GM18519 (cell line): Measurements from ENCODE around the gene AKNA.

Experiments used
- ATAC-seq: cut with Tn5 transposase; IDR thresholded peaks from one replicate; pipeline ENCODE4 v1.9.1; 2021; ENCODE audit warnings: mild to moderate bottlenecking, moderate library complexity; ENCODE audit not compliant: unreplicated experiment, low FRiP score

AKNA gene

DNA sequence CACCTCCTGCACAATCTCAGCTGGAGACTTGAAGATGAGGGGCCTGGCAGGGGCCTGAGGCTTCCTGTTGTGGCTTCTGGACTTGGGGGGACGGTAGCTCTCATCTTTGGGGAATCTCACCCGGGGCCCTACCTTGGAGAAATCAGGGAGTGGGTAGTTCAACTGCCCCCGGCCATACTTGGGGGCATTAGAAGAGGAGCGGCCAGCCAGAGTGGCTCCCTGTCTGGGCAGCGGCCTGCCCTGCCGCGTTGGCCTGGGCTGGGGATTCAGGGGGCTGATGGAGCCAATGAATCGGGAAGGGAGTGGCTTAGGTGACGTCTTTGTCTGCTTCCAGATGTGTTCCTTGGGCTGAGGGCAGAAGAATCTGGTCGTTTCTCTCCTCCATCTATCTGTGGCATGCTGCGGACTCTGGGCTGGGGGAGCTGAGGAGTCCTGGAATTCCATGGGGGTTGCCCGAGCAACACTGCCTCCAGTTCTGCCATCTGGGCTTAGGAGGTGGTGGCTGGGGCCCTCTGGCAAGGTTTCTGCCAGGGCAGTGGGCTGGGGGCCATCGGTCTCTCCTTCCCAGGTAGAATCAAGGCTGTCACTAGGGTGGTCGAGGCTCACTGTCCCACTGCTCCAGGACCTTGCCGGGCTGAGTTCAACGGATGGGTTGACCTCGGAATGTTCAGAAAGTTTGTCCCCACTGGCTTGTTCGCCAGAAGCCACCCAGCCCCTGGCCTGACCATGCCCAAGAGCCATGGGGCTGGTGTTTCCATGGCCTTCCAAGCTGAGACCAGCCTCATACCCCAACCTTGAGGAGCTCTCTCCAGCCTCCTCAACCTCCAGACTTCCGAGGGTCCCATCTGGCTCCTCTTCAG lies 11.0 kb downstream of the AKNA start:
- ATAC-seq = no peak

DNA sequence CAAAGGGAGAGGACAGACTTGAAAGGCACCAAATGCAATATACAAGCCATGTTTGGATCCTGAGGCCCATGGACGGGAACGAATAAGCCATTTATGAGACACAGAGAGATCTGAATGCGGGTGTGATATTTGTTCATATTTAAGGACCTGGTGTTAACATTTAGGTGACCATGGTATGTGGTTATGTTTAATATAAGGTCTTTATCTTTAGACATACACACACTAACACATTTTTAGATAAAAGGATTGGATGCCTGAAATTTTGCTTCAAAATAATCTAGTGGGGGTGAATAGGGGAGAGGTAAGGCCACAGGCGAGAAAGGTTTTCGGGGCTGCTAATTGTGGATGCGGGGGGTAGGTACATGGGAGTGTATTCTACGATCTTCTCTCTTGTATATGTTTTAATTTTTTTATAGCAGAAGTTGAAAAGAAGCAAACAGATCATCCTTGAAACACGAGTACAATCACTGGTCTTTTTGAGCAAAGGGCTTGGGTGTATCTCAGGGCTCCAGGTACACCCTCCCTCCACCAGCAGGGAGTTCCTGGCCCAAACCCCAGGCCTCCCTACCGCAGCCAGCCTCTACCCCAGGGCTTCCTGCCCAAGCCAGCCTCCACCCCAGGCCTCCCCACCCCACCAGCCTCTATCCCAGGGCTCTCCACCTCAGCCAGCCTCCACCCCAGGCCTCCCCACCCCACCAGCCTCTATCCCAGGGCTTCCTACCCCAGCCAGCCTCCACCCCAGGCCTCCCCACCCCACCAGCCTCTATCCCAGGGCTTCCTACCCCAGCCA lies 12.2 kb downstream of the AKNA start:
- ATAC-seq = no peak

DNA sequence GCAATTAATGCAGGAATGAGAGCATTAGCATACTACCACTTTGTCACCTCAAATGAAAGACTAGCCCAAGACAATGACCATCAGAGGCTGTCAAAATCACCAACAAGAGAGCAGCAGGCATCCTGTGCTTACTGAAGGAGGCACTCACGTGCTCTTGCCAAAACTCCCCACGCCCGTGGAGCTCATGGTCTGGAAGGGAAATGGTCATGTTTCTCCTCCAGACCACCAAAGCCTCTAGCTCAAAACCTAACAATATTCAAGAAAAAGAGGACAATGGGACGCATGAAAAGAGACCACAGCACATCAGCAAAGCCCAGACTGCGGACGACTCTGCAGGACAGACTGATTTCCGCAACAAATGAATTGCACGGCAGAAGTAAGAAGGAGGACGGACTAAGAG lies 12.8 kb downstream of the AKNA start:
- no peak for ATAC-seq

DNA sequence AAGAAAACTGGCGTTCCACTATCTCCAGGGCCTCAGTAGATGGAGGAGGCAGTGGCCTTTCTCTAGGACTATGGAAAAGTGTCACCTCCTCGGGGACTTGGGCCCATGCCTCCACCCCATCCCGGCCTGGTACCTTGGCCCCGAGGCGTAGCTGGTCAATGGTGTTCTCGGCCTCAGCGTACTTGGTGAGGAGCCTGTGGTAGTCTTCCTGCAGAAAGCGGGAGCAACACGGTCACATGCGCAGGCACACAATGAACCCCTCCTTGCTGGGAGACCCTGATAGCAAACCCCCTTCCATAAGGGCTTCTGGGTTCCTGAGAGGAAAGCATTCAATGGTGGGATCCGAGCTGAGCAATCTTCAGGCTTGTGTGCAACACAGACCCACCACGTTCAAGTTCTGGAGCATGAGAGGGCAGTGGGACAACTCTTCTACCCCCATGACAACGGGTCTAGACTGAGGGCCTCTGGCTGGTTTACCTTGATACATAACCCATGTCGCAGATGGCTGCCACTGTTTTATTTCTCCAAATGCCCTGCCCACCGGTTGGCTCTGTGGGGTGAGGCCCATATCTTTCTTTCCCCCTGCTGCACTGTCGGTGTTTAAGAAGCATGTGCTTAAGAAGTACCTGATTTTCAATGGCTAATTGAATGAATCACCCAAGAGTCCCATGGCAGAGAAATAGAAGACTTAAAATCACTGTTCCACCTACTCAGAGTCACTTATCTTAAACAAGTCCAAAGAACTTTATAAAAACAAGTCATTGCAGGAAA lies 13.6 kb downstream of the AKNA start:
- ATAC-seq = no peak

DNA sequence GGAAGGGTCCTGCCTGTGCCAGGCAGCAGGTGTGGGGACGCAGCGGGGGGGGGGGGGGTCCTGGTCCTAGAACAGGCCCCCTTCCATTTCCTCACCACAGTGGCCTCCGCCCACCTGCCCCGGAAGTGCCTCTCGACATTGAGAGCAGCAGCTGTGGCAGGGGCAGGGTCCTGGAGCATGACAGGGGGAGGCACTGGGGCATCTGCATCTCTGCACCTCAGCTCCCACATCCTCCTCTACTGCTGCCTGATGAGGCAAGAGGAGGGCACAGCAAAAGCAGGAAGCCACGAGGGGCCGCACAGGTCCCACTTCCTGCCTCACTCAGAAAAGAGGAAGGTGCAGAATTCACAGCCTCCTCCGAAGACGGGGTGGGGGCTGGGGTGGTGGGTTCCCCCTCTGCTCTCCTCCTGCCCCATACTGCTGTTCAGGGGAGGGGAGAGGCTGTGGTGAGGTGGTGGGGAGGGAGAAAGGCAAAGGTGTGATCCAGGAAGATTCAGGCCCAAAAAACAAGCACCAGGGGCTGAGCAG lies 14.8 kb downstream of the AKNA start:
- peak; percentile 86 for ATAC-seq

DNA sequence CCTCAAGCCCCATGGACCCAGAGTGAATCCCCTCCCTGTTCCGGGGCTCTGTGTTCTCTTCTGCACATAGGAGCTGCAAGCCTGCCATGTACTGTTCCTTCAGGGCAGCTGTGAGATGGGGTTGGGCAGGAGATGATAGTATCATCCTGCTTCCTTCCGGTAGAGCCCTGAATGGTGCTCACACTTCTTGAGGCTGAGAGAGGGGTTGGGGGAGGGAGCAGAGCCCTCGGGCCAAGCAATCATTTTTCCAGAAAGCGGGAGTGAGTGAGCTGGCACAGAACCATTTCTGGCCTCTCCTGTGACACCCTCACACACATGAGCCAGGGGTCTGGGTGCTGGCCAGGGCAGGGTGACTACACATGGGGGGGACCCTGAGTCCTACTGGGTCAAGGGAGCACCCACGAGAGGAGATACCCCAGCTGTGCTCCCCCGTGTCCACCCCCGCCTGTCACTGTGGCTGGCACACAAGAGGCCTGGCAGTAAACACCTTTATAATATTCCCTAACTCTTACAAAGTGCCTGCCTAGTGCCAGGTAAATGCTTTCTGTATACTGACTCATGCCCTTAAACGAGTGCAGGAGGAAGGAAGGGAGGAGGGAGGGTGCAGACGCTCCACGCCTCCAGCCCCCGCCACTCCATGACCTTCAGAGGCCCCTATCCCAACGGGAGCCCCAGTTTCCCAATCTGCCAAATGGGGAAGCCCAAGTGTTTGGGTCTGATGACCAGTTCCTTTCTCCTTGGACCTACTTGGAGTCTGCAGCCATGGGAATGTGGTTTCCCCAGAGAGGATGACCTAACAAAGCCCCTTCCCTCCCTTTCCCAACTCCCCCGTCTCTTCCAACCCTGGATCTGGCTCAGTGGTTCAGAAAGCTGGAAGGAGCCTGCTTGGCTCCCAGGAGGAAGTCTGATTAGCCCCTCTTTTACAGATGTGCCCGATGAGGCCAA lies 15.5 kb downstream of the AKNA start:
- no peak for ATAC-seq

DNA sequence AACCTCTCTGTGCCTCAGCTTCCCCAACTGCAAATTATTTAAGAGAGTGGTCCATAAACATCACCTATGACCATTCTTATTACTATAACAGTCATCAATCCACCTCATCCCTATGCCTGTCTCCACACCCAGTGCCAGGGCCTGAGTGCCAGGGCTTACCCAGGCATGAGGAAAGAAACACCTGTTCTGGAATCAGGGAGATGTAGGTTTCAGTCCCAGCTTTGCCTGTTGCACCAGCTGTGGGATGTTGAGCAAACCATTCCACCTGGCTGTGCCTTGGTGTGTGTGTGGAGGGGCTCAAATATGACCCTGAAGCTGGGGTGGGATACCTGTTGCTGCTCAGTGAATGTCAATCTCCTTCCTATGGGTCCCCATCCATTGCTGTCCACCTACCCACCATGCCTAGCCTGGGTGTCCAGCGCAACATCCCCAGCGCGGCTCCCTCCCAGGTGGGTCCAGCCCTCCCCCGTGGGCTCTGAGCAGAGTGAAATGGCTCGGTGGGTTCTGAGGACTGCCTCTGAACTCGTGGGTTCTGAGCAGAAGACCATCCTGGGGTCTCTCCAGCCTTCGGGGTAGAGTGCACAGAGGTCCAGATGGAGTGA lies 16.3 kb downstream of the AKNA start:
- ATAC-seq = no peak

DNA sequence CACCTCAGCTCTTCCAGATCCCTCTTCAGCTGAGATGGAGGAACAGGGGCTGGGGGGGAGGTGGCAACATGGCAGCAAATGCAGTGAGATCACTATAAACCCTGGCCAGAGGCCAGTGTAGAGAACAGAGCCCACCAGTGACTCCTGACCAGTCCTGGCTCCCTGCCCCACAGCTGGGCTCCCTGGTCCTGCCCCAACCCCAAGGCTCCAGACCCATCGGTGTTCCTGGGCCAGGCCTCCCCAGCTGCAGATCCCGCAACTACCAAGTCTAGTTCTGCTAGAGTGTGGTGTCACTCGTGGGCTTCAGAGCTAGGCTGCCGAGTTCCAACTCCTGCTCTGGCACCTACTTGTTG lies 16.8 kb downstream of the AKNA start:
- no peak for ATAC-seq

DNA sequence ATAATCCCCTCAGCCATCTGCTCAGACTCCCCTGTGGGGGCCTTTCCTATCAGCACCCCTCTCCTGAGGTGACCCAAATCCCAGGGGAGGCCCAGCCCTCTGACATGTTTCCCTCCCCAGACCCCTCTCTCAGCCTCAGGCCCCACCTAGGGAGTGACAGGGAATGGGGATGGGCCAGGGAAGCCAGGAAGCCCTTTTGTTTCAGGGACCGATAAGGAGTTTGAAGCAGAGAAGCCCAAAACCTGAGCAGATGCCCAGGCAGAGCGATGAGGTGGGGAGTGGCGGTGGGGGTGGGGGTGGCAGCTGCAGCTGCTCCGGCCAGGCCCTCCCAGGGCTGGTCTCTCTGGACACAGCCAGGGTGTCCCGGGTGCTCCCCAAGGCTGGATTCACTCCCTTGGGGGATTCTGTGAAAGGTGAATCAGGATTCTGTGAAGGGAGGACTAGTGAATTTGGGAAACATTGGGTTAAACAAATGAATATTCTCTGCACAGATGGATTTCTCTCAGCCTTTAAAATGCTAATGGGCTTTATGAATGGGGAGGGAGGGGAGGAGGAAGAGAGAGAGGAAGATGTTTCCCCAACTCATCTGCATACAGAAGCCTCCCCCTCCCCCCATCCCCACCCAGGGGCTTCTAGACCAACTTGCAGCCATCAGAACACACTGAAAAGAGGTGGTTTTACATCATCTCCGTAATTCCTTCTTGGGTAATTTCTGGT lies 17.4 kb downstream of the AKNA start:
- no peak for ATAC-seq

DNA sequence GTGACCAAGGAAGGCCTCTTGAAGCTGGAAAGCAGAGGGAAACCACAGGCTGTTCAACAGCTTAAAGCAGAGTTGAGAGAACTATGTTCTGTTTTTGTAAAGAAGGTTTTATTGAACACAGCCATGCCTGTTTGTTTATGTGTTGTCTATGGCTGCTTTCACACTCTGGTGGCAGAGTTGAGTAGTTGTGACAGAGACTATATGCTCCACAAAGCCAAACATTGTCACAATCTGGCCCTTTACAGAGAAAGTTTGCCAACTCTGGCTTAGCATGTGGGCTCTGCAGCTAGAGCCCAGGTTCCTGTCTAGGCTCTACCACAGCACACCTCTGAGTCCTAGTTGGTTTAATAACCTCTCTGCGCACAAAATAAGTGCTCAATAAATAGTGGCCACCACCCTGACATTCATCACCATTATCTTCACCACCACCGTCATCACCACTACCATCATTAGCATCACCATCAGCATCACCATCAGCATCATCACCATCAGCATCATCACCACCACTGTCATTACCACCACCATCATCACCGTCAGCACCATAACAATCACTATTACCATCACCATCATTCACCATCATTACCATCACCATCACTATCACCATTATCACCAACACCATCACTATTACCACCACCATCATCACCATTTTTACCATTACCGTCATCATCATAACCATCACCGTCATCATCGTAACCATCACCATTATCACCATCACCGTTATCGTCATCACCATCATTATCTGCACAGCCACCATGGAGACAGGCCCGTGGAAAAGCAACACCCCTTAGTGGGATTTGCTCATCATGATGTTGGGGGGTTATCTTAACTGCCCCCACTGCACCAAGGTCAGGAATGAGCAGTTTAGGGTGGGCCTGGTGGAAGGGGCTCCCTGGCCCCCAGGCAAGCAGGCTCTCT lies 18.3 kb downstream of the AKNA start:
- ATAC-seq = no peak

DNA sequence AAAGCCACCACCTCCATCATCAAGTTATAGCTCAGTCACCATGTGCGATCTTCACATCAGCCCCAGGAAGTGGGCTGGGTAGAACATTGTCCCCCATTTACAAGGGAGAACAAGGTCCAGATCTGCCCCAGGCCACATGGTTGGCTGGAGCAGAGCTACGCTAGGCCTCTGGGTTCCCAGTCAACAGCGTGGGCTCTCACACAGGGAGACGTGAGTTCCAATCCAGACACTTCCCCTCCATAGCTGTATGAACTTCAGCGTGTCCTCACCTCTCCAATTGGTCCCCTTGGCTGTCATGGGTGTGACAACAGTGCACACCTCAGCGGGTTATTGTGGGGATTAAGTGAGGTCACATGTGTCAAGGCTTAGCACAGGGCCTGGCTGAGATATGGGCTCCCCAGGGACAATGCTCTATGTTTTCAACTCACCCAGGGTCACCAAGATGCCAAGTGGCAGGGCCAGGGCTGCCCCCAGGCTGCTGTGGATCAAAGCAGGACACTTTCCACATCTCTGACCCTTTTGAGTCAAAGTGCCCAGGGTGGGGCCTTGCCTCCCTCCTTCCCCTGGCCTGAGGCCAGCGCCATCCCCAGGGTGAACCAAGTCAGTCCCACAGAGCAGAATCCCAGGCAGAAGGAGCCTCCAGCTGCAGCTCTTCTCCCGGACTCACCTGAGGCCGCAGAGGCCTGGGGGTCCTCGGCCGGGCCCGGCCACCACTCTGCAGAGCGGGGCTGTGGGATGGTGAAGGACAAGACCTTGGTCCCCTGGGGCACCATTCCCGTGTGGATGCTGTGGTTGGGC lies 19.8 kb downstream of the AKNA start:
- ATAC-seq = no peak

DNA sequence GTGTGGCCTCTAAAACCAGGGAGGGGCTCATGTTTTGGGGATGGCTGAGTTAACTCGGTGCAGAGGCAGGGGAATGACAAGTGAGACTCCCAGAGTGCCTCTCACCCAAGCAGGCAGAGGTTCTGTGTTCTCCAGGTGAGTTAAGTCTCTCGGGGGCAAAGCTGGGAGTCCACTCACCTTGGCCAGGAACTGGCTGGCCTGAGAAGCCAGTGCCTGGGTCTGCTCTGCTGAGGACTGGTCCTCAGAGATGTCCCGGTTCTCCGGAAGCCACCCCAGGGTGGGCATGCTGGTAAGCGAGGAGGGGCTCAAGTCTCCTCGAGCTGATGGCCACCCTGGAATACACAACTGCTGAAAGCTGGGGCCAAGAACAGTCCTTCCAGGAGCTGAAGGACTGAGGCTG lies 20.4 kb downstream of the AKNA start:
- ATAC-seq = no peak

DNA sequence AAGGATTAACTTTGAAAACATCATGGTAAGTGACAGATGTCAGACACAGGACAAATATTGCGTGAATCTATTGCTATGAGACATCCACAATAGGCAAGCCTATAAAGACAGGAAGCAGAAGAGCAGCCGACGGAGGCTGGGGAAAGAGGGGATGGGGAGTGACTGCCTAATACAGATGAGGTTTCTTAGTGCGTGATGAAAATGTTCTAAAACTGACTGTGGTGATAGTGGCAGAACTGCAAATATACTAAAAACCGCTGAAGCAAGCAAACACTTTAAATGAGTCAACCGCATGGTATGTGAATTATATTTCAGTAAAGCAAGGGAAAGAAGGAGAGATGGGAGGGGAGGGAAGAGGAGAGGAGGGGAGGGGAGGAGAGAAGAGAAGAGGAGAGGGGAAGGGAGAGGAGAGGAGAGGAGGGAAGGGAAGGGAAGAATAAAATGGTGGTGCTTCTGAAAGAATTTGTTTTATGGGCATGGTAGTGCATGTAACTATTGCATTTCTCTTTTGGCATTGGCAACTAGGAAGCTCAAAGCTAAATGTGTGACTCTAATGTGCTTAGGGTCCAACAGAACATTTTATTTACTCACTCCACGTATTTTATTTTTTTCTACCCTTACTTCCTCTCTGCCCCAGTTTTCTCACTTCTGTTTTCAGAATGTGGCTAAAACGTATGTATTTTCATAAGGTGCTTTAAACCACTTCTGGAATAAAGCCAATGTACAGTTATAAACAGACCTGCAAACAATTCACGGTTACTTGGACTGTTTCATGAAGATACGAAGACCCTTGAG lies 21.3 kb downstream of the AKNA start:
- ATAC-seq = peak; percentile 34

DNA sequence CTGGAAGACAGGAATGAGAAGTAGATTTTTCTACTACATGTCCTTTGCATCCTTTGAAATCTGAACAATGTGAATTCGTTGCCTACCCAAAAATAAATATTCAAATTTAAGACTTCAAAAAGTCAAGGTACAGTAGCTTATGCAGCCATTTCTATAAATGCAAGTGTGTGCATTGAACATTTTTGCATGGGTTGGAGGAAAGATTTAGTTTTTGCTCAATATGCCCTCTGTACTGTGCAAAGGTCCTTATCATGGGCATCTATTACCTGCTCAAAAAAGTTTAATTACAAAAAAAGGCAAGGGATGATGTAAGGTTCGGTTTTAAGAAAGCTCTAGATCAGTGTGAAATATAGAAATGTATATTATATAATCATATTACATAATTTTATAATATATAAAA lies 22.6 kb downstream of the AKNA start:
- no peak for ATAC-seq

DNA sequence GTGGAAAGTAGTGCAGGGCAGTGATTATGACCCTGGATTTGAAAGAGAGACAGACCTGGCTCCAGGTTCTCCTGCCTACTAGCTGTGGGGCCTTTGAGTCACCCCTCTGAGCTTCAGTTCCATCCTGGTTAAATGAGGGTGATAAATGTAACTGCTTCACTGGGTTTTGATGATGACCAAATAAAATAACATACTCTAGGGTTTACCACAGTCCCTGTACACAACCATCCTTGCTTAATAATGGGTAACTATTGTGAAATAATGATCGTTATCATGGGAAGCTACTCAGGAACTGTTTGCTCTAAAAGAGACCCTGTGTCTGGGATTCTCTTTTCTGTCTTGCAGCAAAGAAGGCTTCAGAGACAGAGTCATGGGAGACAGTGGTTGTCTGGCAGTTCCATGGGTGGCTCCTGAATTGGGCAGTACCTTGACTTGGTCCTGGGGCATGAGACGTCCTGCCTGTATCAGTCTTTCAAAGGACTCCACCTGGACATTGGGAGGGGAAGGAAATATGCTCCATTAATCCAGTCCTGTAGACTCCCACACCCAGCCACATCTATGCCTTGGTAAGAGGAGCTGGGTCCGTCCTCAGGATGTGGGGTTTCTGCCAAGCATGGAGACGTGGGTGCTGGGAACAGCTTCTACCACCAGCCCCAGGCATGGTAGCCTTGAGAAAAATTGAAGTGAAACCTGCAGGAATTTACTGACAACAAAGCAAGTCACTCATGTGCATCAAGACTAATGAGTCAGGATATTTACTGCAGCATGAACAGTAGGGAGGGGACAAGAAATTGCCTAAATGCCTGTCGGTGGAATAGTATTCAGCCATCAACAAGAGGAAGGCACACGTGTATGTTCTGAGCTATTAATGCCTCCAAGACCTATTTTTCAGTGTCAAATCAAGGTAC lies 23.4 kb downstream of the AKNA start:
- no peak for ATAC-seq
